COLO829 (cell line): ENCODE measurements around the gene DUSP14.

Experiments
- DNase-seq: peaks from one replicate; pipeline ENCODE4 v3.0.0; 2012; ENCODE audit warnings: low spot score

The DUSP14 gene

DNA sequence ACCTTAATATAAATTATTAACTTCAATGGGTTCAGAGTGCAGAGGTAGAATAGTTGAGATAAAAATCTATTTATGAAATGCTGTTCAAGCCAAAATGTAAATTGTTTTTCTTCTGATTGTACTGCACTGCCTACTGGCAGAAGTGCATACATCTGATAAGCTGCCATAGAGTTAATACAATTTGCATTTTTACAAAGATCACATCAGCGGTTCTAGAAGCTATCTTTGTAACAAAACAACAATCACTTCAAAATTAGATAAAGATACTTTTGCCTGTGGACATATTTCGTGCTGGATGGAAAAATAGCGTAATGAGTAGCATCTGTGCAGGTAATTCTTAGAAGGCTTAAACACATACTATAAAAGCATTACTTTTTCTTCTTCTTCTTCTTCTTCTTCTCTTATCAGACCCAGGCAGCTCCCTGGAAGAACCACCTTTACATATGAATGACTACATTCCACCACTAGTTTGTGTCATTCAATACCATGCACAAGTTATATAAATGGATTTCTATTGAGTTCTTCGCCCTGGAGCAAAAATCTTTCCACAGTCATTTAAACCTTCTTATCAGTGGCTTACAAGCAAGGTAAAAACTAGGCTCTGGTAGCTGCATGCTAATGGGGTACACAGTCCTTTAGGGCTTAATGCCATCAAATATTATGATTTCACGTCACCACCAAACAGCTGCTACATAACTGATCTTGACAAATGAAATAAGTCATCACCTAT lies 72.5 kb downstream of the DUSP14 start:
- DNase-seq: no peak
